ENCODE data around the gene ULK4.
"Not testable (repeated sequence)": the region's sequence is repeated elsewhere in the genome, so short reads cannot be mapped to it uniquely, and the experiment has no call there.

The ULK4 gene

GRCh38 chr3:41705893-41706292 is 256.0 kb downstream of the ULK4 start:
- no peak for DNase-seq (ENCODE audit: low read depth)

GRCh38 chr3:41701191-41701698 is 260.7 kb downstream of the ULK4 start:
- DNase-seq (ENCODE audit: low read depth), result no peak

More at GRCh38 chr3:41705893-41706292, 256.0 kb downstream of the ULK4 start:
- TF ChIP-seq CTCF (conservative IDR thresholded peaks at IDR 0.05; ENCODE audit: low read depth, low read length), result no peak
- no peak overlapping the region for H3K4me3 ChIP-seq (ENCODE audit: low read length)

GRCh38 chr3:41700155-41700554 is 261.7 kb downstream of the ULK4 start:
- no peak overlapping the region for H3K4me3 ChIP-seq (ENCODE audit: low read length)
- no peak for DNase-seq (ENCODE audit: low read depth)
- TF ChIP-seq CTCF (conservative IDR thresholded peaks at IDR 0.05; ENCODE audit: low read depth, low read length), result no peak

More at GRCh38 chr3:41701191-41701698, 260.7 kb downstream of the ULK4 start:
- H3K4me3 ChIP-seq (ENCODE audit: low read length), result no peak overlapping the region
- no peak for TF ChIP-seq CTCF (conservative IDR thresholded peaks at IDR 0.05; ENCODE audit: low read depth, low read length)

- no peak overlapping the region for H3K4me3 ChIP-seq (ENCODE audit: low read length)
- no peak for DNase-seq (ENCODE audit: low read depth)
- no peak for TF ChIP-seq CTCF (conservative IDR thresholded peaks at IDR 0.05; ENCODE audit: low read depth, low read length)
Observed at GRCh38 chr3:41698898-41699297, 263.0 kb downstream of the ULK4 start.

GRCh38 chr3:41697702-41698101 is 264.2 kb downstream of the ULK4 start:
- no peak for TF ChIP-seq CTCF (conservative IDR thresholded peaks at IDR 0.05; ENCODE audit: low read depth, low read length)
- no peak for DNase-seq (ENCODE audit: low read depth)
- H3K4me3 ChIP-seq (ENCODE audit: low read length), result no peak overlapping the region

- not testable (repeated sequence) for DNase-seq (ENCODE audit: low read depth); H3K4me3 ChIP-seq (ENCODE audit: low read length)
- TF ChIP-seq CTCF (conservative IDR thresholded peaks at IDR 0.05; ENCODE audit: low read depth, low read length), result peak; percentile 38
Observed at GRCh38 chr3:41695806-41696205, 266.1 kb downstream of the ULK4 start.

- no peak overlapping the region for H3K4me3 ChIP-seq (ENCODE audit: low read length)
- DNase-seq (ENCODE audit: low read depth), result no peak
- TF ChIP-seq CTCF (conservative IDR thresholded peaks at IDR 0.05; ENCODE audit: low read depth, low read length), result no peak
Observed at GRCh38 chr3:41693799-41694198, 268.1 kb downstream of the ULK4 start.
